SK-N-SH (cell line): ENCODE measurements around the gene CLIP3. TPM values are rescaled to one million over a fixed set of nuclear protein-coding genes. Genes with fewer than 3 reads are reported as not detected.

Experiments used
- CTCF ChIA-PET: fragments of 300-600, 350-600 bp; formaldehyde crosslinking; extraction: SDS; loops from one replicate; lab custom pipeline; 2021; lab: Yijun Ruan, JAX
- POLR2A ChIA-PET: fragments of 350-600 bp; sonication (Branson Sonifier 250); formaldehyde crosslinking; extraction: SDS; loops from one replicate; lab custom pipeline; 2020; ENCODE audit warnings: antibody characterized with exemption, inconsistent platforms; lab: Yijun Ruan, JAX
- DNase-seq: peaks from one replicate; pipeline ENCODE4 v3.0.0; 2012
- H2AFZ ChIP-seq: fragments of 200-600 bp; sonication (generic); 2 replicates; pipeline ENCODE4 v1.8.1; 2016; ENCODE audit warnings: antibody characterized with exemption, mild to moderate bottlenecking, low read depth
- H3F3A ChIP-seq: fragments of 200-600 bp; sonication (generic); replicated peaks from 2 replicates; pipeline ENCODE3; 2016; ENCODE audit warnings: antibody characterized with exemption, mild to moderate bottlenecking; ENCODE audit not compliant: insufficient read depth
- H3K27ac ChIP-seq, 2 experiments: fragments of 200-500 bp in 1 of 2; fragments of 200-600 bp in 1 of 2; sonication (Bioruptor generic) in 1 of 2; sonication (generic), shearing (Covaris generic) in 1 of 2; 2 replicates each; pipeline versions ENCODE4 v1.5.1 to v1.6.1; 2014 to 2016; ENCODE audit warnings: low read depth in 2 of 2, inconsistent platforms in 1 of 2, low read length in 1 of 2, mild to moderate bottlenecking in 1 of 2, mixed read lengths in 1 of 2
- H3K27me3 ChIP-seq: fragments of 200-600 bp; sonication (generic), shearing (Covaris generic); 2 replicates; pipeline ENCODE4 v1.6.1; 2016; ENCODE audit warnings: mixed run types; ENCODE audit not compliant: insufficient read depth
- H3K36me3 ChIP-seq, 2 experiments: fragments of 200-500 bp in 1 of 2; fragments of 200-600 bp in 1 of 2; sonication (Bioruptor generic) in 1 of 2; sonication (generic) in 1 of 2; replicated peaks in 1 of 2; 2 replicates each; pipeline versions ENCODE3 to v1.5.1; 2014 to 2016; ENCODE audit warnings: low read length in 1 of 2, mild to moderate bottlenecking in 1 of 2; ENCODE audit not compliant: insufficient read depth in 2 of 2, control insufficient read depth in 1 of 2
- H3K4me1 ChIP-seq, 2 experiments: fragments of 200-500 bp in 1 of 2; fragments of 200-600 bp in 1 of 2; sonication (Bioruptor generic) in 1 of 2; sonication (generic), shearing (Covaris generic) in 1 of 2; 2 replicates each; pipeline versions ENCODE4 v1.5.1 to v1.6.1; 2014 to 2016; ENCODE audit warnings: low read depth in 1 of 2, low read length in 1 of 2, mixed run types in 1 of 2; ENCODE audit not compliant: insufficient read depth in 2 of 2, control insufficient read depth in 1 of 2
- H3K4me2 ChIP-seq: fragments of 200-600 bp; sonication (generic), shearing (Covaris generic); 2 replicates; pipeline ENCODE4 v1.6.1; 2017; ENCODE audit warnings: mixed run types
- H3K4me3 ChIP-seq, 2 experiments: fragments of 200-500 bp in 1 of 2; fragments of 200-600 bp in 1 of 2; sonication (Bioruptor generic) in 1 of 2; sonication (generic), shearing (Covaris generic) in 1 of 2; 2 replicates each; pipeline versions ENCODE4 v1.5.1 to v1.8.1; 2014 to 2016; ENCODE audit warnings: low read depth in 2 of 2, inconsistent platforms in 1 of 2, low read length in 1 of 2, mild to moderate bottlenecking in 1 of 2, mixed read lengths in 1 of 2, moderate library complexity in 1 of 2
- H3K79me2 ChIP-seq: fragments of 200-600 bp; sonication (generic); 2 replicates; pipeline ENCODE4 v1.8.1; 2017; ENCODE audit warnings: mild to moderate bottlenecking; ENCODE audit not compliant: insufficient read depth
- H3K9ac ChIP-seq: fragments of 200-600 bp; sonication (generic); 2 replicates; pipeline ENCODE4 v1.6.1; 2017; ENCODE audit warnings: mixed run types
- H3K9me2 ChIP-seq: fragments of 200-600 bp; sonication (generic); 2 replicates; pipeline ENCODE4 v1.6.1; 2017; ENCODE audit warnings: mixed run types
- H3K9me3 ChIP-seq: fragments of 200-600 bp; sonication (generic); 2 replicates; pipeline ENCODE4 v1.6.1; 2017; ENCODE audit warnings: mixed run types, mild to moderate bottlenecking, moderate library complexity
- H4K20me1 ChIP-seq: fragments of 200-600 bp; sonication (generic); 2 replicates; pipeline ENCODE4 v1.6.1; 2017; ENCODE audit warnings: mild to moderate bottlenecking, mixed run types; ENCODE audit not compliant: insufficient read depth
- CHD2 ChIP-seq: fragments of 150-350 bp; IDR thresholded peaks from 2 replicates; pipeline ENCODE4 v1.6.1; 2018; ENCODE audit warnings: low read length; ENCODE audit not compliant: partially characterized antibody
- EP300 ChIP-seq, 2 experiments: IDR thresholded peaks; 2 replicates each; pipeline versions ENCODE4 v1.4.0 to v1.6.1; 2012; ENCODE audit warnings: borderline replicate concordance in 1 of 2, low read depth in 1 of 2, low read length in 1 of 2
- FOSL2 ChIP-seq: IDR thresholded peaks from 2 replicates; pipeline ENCODE4 v1.4.0; 2012; ENCODE audit warnings: low read depth, mild to moderate bottlenecking, moderate library complexity, borderline replicate concordance
- FOXM1 ChIP-seq: IDR thresholded peaks from 2 replicates; pipeline ENCODE4 v1.4.0; 2012; ENCODE audit warnings: low read depth, mild to moderate bottlenecking
- GABPA ChIP-seq: IDR thresholded peaks from 2 replicates; pipeline ENCODE4 v1.4.0; 2012; ENCODE audit warnings: low read depth, mild to moderate bottlenecking
- IRF3 ChIP-seq: fragments of 150-350 bp; IDR thresholded peaks from 2 replicates; pipeline ENCODE4 v1.6.1; 2016; ENCODE audit warnings: mild to moderate bottlenecking, low read depth, low read length
- NRF1 ChIP-seq: IDR thresholded peaks from 2 replicates; pipeline ENCODE4 v1.6.1; 2012; ENCODE audit warnings: low read depth, mild to moderate bottlenecking, low read length
- RFX5 ChIP-seq: IDR thresholded peaks from 2 replicates; pipeline ENCODE4 v1.6.1; 2012; ENCODE audit warnings: mild to moderate bottlenecking, improper control_type of control experiment, low read length
- TAF1 ChIP-seq: IDR thresholded peaks from 2 replicates; pipeline ENCODE4 v1.6.1; 2012; ENCODE audit warnings: low read depth, mild to moderate bottlenecking, low read length, moderate library complexity, borderline replicate concordance
- TEAD4 ChIP-seq: IDR thresholded peaks from 2 replicates; pipeline ENCODE4 v1.4.0; 2012; ENCODE audit warnings: mild to moderate bottlenecking, borderline replicate concordance; ENCODE audit not compliant: insufficient read depth
- YY1 ChIP-seq: IDR thresholded peaks from 2 replicates; pipeline ENCODE4 v1.4.0; 2012; ENCODE audit warnings: low read depth, mild to moderate bottlenecking
- WGBS: methylation state at CpG from one replicate; pipeline ENCODE4 v1.1.6; 2017; ENCODE audit warnings: low lambda C conversion rate; 5-methylcytosine and 5-hydroxymethylcytosine counted together
- polyA plus RNA-seq, 3 experiments: library from polyadenylated mRNA; depleted of rRNA; stranded (reverse); fragments of >200 nt; gene quantifications; 2 replicates each; pipeline ENCODE4 v1.2.3, GENCODE V29; 2012
- TF ChIP-seq, protein P1 (sequence below): IDR thresholded peaks from 2 replicates; pipeline ENCODE4 v1.4.0; 2012; ENCODE audit warnings: low read depth, borderline replicate concordance
- TF ChIP-seq, protein P2 (sequence below): fragments of 200-600 bp; sonication (generic); IDR thresholded peaks from 2 replicates; pipeline ENCODE4 v1.6.1; 2017; ENCODE audit warnings: antibody characterized with exemption, mild to moderate bottlenecking, moderate library complexity

Gene CLIP3
- polyA plus RNA-seq, 1 of the 3 experiments (the other 2 are of a cell fraction) = 13.1 TPM

DNA sequence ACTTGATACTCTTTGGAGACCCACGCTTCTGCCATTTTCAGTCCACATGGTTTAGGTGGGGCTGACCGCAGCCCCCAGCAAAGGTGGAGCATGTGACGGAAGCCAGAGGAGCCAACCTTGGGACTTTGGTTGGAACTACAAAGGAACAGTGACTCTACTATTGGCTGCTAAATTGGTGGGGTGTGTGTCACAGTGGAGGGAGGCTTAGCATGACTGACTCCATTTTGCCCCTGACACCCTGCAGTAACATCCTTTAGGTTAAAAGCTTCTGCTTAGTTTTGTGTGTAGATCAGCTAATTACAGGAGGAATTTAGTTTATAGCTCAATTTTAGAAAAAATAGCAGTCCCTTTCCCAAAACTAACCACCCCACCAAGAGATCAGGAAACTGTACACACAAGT, 31.1 kb downstream of the CLIP3 start:
- ChIA-PET CTCF (no interaction called here), POLR2A (no interaction called here)
- Histone ChIP-seq H3K27me3 (no peaks in the 10 kb centered on the region), H3K9me2 (no peaks in the 10 kb centered on the region), H3K9me3 (no peaks in the 10 kb centered on the region), H3K9ac (no peak overlapping the region), H3K4me1 (peaks cover 4 to 6% of the 10 kb centered on the region in 2 experiments; a peak in 1 of 4 replicates), H3F3A (peaks cover 12% of the 10 kb centered on the region), H4K20me1 (0 out of 2 replicates have a peak, but pooled peaks cover 10% of the 10 kb centered on the region), H3K4me3 (no peak overlapping the region), H3K79me2 (peaks cover 31% of the 10 kb centered on the region), H3K27ac (no peak overlapping the region), H3K4me2 (no peak overlapping the region), H2AFZ (no peak overlapping the region), H3K36me3 (peaks cover 0 to 3% of the 10 kb centered on the region in 2 experiments)
- TF ChIP-seq FOSL2 (no peak), FOXM1 (no peak), NRF1 (no peak), TEAD4 (no peak), YY1 (no peak), CHD2 (no peak), RFX5 (no peak), TAF1 (no peak), EP300 (IDR thresholded peaks at IDR 0.05; ENCODE audit: borderline replicate concordance in 1 of 2, low read depth in 1 of 2, low read length in 1 of 2) (no peak)
- TF ChIP-seq, protein P1, sequence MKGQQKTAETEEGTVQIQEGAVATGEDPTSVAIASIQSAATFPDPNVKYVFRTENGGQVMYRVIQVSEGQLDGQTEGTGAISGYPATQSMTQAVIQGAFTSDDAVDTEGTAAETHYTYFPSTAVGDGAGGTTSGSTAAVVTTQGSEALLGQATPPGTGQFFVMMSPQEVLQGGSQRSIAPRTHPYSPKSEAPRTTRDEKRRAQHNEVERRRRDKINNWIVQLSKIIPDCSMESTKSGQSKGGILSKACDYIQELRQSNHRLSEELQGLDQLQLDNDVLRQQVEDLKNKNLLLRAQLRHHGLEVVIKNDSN = no peak
- TF ChIP-seq, protein P2, sequence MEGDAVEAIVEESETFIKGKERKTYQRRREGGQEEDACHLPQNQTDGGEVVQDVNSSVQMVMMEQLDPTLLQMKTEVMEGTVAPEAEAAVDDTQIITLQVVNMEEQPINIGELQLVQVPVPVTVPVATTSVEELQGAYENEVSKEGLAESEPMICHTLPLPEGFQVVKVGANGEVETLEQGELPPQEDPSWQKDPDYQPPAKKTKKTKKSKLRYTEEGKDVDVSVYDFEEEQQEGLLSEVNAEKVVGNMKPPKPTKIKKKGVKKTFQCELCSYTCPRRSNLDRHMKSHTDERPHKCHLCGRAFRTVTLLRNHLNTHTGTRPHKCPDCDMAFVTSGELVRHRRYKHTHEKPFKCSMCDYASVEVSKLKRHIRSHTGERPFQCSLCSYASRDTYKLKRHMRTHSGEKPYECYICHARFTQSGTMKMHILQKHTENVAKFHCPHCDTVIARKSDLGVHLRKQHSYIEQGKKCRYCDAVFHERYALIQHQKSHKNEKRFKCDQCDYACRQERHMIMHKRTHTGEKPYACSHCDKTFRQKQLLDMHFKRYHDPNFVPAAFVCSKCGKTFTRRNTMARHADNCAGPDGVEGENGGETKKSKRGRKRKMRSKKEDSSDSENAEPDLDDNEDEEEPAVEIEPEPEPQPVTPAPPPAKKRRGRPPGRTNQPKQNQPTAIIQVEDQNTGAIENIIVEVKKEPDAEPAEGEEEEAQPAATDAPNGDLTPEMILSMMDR = no peak
- WGBS = 93% methylated on average over 3 of the region's 3 CpGs
- DNase-seq = no peak

- H3K27ac ChIP-seq = no peak overlapping the region; a peak in 1 of 4 replicates
- H3K4me2 ChIP-seq = peak overlapping the region; percentile 99
- WGBS = 85% methylated on average over 8 of the region's 8 CpGs
- H3K9ac ChIP-seq = peak overlapping the region; percentile 71; the same call in 1 of the 2 replicates
- peaks cover 11 to 18% of the 10 kb centered on the region in 2 experiments; a peak in 1 of 4 replicates for H3K4me1 ChIP-seq
- no peak overlapping the region for H2AFZ ChIP-seq
- H3K79me2 ChIP-seq = peaks cover 44% of the 10 kb centered on the region
- DNase-seq = no peak
- POLR2A ChIA-PET = interaction anchor here (1.6 kb wide), 1 partner anchor 17 kb away, joined by 4 read pairs; the partner anchor contains the start of gene ALKBH6
- no peaks in the 10 kb centered on the region for H3K9me3 ChIP-seq
- H3F3A ChIP-seq = peaks cover 12% of the 10 kb centered on the region
- H3K4me3 ChIP-seq = peak overlapping the region in 1 of 2 experiments; percentile 83; a peak in 1 of 4 replicates
- H3K36me3 ChIP-seq = peaks cover 0 to 3% of the 10 kb centered on the region in 2 experiments
- H3K9me2 ChIP-seq = no peaks in the 10 kb centered on the region
- 0 out of 2 replicates have a peak, but pooled peaks cover 10% of the 10 kb centered on the region for H4K20me1 ChIP-seq
- no peaks in the 10 kb centered on the region for H3K27me3 ChIP-seq
- no peak for TF ChIP-seq GABPA
- no peak for TF ChIP-seq IRF3
- CTCF ChIA-PET = interaction anchor here (0.7 kb wide), 1 partner anchor 47 kb away, joined by 3 read pairs; no protein-coding TSS in a partner anchor
These were observed 35.9 kb downstream of the CLIP3 start for GRCh38 chr19:35996777-35997176.
